Epithelial cell of proximal tubule (primary cell): ENCODE data around the gene FSTL3. TPM values are rescaled to one million over a fixed set of nuclear protein-coding genes. Genes with fewer than 3 reads are reported as not detected.
"Not testable (repeated sequence)": the region's sequence is repeated elsewhere in the genome, so short reads cannot be mapped to it uniquely, and the experiment has no call there.

Source experiments
- DNase-seq: peaks from one replicate; pipeline ENCODE4 v3.0.0-alpha.2; 2011; ENCODE audit warnings: low read depth
- H3K4me3 ChIP-seq: 2 replicates; pipeline ENCODE4 v1.5.1; 2011; ENCODE audit warnings: low read depth, mild to moderate bottlenecking, low read length
- total RNA-seq: library from RNA; depleted of rRNA; stranded (reverse); fragments of >200 nt; gene quantifications from 2 replicates; pipeline ENCODE4 v1.2.3, GENCODE V29; 2015
- TF ChIP-seq, protein P1 (sequence below): conservative IDR thresholded peaks from 2 replicates; pipeline ENCODE4 v1.5.1; 2012; ENCODE audit warnings: low read depth, mild to moderate bottlenecking, low read length

FSTL3 gene
- total RNA-seq, 1 donor from 2014 or later, result 483 TPM

DNA sequence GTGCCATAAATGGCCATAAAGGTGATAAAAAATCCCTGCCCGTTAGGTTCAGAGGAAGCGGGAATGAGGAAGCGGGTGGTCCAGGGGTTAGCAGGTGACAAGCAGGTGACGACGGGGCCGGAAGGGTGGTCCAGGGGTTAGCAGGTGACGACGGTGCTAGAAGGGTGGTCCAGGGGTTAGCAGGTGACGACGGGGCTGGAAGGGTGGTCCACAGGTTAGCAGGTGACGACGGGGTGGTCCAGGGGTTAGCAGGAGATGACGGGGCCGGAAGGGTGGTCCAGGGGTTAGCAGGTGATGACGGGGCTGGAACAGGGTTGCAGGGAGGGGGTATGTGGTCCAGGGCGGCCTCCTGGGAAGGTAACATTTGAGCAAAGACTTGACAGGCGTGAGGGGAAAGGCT is 12.8 kb downstream of the FSTL3 start:
- no peak for DNase-seq
- TF ChIP-seq, protein P1, sequence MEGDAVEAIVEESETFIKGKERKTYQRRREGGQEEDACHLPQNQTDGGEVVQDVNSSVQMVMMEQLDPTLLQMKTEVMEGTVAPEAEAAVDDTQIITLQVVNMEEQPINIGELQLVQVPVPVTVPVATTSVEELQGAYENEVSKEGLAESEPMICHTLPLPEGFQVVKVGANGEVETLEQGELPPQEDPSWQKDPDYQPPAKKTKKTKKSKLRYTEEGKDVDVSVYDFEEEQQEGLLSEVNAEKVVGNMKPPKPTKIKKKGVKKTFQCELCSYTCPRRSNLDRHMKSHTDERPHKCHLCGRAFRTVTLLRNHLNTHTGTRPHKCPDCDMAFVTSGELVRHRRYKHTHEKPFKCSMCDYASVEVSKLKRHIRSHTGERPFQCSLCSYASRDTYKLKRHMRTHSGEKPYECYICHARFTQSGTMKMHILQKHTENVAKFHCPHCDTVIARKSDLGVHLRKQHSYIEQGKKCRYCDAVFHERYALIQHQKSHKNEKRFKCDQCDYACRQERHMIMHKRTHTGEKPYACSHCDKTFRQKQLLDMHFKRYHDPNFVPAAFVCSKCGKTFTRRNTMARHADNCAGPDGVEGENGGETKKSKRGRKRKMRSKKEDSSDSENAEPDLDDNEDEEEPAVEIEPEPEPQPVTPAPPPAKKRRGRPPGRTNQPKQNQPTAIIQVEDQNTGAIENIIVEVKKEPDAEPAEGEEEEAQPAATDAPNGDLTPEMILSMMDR, result no peak
- H3K4me3 ChIP-seq, result no peak overlapping the region

GRCh38 chr19:690203-690602 is 14.0 kb downstream of the FSTL3 start:
- TF ChIP-seq, protein P1, result no peak
- no peak for DNase-seq
- H3K4me3 ChIP-seq, result no peak overlapping the region

GRCh38 chr19:694481-695351 is 18.5 kb downstream of the FSTL3 start:
- DNase-seq, result no peak
- H3K4me3 ChIP-seq, result no peak overlapping the region
- TF ChIP-seq, protein P1, result no peak

DNA sequence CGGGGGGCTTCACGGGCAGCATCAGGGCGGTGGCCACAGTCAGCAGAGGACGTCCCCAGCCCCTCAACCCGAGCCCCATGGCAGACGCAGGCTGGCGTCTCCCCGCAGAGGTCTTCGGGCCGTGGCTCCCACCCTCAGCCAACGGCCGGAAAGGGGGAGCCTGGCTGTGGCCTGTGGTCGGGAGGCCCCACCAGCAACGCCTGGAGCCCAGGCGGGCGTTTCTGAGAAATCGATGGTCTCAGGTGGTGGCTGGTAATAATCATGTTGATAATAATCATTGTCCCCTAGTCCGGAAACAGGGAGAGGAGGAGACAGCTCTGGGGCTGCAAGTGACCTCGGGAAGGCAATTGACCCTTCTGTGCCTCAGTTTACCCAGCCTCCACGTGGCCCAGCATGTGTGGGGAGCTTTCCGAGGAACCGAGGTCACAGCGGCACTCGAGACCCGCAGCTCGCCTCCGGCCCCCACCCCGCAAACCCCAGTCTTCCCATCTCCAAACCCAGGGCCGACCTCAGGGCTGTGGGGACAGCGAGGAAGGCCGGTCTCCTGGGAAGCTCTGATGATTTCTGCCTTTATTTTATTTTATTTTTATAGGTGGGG is 19.3 kb downstream of the FSTL3 start, which contains the start of gene PRSS57:
PRSS57 (minus strand) TSS at position 101 of the 598 bp plus-strand sequence; CDS start at position 79, 22 bp downstream.
- no peak within 1 kb of the TSS for H3K4me3 ChIP-seq
- DNase-seq, result no peak
- TF ChIP-seq, protein P1, result no peak

DNA sequence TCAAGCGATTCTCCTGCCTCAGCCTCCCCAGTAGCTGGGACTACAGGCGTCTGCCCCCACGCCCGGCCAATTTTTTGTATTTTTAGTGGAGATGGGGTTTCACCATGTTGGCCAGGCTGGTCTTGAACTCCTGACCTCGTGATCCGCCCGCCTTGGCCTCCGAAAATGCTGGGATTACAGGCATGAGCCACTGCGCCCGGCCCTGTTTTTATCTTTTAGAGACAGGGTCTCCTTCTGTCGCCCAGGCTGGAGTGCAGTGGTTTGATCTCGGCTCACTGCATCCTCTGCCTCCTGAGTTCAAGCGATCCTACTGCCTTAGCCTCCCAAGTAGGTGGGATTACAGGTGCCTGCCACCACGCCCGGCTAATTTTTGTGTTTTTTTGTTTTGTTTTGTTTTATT is 22.3 kb downstream of the FSTL3 start:
- H3K4me3 ChIP-seq, DNase-seq: not testable (repeated sequence)

- H3K4me3 ChIP-seq, DNase-seq: not testable (repeated sequence)
Measured at GRCh38 chr19:699885-700284, 23.7 kb downstream of the FSTL3 start.

DNA sequence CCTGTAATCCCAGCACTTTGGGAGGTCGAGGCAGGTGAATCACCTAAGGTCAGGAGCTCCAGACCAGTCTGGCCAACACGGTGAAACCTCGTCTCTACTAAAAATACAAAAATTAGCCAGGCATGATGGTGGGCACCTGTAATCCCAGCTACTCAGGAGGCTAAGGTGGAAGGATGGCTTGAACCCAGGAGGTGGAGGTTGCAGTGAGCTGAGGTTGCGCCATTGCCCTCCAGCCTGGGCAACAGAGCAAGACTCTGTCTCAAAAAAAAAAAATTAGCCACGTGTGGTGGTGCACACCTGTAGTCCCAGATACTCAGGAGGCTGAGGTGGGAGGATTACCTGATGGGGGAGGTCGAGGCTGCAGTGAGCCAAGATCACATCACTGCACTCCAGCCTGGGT is 26.7 kb downstream of the FSTL3 start:
- DNase-seq, result not testable (repeated sequence)
- H3K4me3 ChIP-seq, result peak overlapping the region; percentile 51

GRCh38 chr19:703329-703650 is 27.1 kb downstream of the FSTL3 start:
- no peak for DNase-seq
- H3K4me3 ChIP-seq, result peak overlapping the region; percentile 51
- TF ChIP-seq, protein P1, result no peak
